Bronchial epithelial cell (primary cell): Measurements from ENCODE around the gene TIPARP. TPM values are rescaled to one million over a fixed set of nuclear protein-coding genes. Genes with fewer than 3 reads are reported as not detected.

Experiments used
- DNase-seq: peaks from one replicate; pipeline ENCODE4 v3.0.0-alpha.2; 2010; ENCODE audit warnings: low read depth
- FAIRE-seq: peaks from 2 replicates; lab custom pipeline; 2011; peaks lifted over from hg19 to GRCh38; lab: Jason Lieb, UNC
- H3K27me3 ChIP-seq: 2 replicates; pipeline ENCODE4 v1.5.1; 2011; ENCODE audit warnings: low read length; ENCODE audit not compliant: control insufficient read depth, insufficient read depth
- H3K36me3 ChIP-seq: 2 replicates; pipeline ENCODE4 v1.5.1; 2011; ENCODE audit warnings: low read length; ENCODE audit not compliant: control insufficient read depth, insufficient read depth
- H3K4me3 ChIP-seq: 2 replicates; pipeline ENCODE4 v1.5.1; 2011; ENCODE audit warnings: mild to moderate bottlenecking, low read depth, low read length, control low read depth
- total RNA-seq: library from RNA; depleted of rRNA; stranded (reverse); fragments of >200 nt; gene quantifications from 2 replicates; pipeline ENCODE4 v1.2.1, GENCODE V29; 2014
- TF ChIP-seq, protein P1 (sequence below): IDR thresholded peaks from 2 replicates; pipeline ENCODE4 v1.5.1; 2011; ENCODE audit warnings: mild to moderate bottlenecking, moderate library complexity, low read length, control low read depth, inconsistent platforms; ENCODE audit not compliant: insufficient read depth, severe bottlenecking

TIPARP gene
- total RNA-seq, 1 donor from 2014 or later = 110 TPM

DNA sequence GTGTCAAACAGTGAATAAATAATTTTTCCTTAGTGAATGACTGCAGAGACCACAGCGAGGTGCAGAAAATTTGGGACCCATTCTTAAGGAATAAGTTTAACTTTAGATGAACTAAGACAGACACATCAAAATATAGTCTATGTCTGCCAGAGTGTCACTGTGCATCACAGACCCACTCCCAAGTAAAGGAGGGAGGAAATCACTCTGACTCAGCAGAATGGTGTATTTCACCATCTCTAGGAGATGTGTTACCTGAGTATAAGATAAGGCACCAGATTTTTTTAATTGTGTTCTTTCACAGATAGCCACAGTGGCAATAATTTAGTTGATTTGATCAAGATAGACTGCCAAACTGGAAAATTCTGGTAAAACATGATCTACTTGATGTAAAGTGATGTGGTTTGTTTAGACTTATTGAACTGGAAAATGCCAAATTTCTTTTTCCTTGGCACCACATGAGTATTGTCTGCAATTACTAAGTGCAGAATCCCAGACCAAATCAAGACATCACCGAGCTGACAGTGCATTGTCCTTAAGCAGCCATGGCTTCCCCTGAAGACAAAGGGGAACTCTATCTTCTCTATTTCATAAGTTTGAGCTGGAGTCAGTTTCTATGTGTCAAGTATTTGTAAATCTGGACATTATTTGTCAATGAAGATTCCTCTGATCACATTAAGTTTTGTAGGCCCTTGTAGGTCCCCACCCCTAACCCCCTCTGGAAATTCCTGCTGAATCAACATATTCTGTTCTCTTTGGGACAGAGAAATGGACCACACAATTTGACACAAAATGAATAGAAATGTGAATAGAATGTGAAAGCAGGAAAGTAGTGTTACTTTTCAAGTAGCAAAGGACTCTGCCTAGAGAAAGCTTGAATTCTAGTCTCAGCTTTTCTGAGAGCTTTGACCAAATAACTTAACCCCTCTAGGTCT, 47.6 kb downstream of the TIPARP start:
- DNase-seq (peak; percentile 58), FAIRE-seq (no peak)
- Histone ChIP-seq H3K36me3 (no peaks in the 10 kb centered on the region), H3K27me3 (no peaks in the 10 kb centered on the region), H3K4me3 (no peak overlapping the region)
- TF ChIP-seq, protein P1, sequence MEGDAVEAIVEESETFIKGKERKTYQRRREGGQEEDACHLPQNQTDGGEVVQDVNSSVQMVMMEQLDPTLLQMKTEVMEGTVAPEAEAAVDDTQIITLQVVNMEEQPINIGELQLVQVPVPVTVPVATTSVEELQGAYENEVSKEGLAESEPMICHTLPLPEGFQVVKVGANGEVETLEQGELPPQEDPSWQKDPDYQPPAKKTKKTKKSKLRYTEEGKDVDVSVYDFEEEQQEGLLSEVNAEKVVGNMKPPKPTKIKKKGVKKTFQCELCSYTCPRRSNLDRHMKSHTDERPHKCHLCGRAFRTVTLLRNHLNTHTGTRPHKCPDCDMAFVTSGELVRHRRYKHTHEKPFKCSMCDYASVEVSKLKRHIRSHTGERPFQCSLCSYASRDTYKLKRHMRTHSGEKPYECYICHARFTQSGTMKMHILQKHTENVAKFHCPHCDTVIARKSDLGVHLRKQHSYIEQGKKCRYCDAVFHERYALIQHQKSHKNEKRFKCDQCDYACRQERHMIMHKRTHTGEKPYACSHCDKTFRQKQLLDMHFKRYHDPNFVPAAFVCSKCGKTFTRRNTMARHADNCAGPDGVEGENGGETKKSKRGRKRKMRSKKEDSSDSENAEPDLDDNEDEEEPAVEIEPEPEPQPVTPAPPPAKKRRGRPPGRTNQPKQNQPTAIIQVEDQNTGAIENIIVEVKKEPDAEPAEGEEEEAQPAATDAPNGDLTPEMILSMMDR = no peak

DNA sequence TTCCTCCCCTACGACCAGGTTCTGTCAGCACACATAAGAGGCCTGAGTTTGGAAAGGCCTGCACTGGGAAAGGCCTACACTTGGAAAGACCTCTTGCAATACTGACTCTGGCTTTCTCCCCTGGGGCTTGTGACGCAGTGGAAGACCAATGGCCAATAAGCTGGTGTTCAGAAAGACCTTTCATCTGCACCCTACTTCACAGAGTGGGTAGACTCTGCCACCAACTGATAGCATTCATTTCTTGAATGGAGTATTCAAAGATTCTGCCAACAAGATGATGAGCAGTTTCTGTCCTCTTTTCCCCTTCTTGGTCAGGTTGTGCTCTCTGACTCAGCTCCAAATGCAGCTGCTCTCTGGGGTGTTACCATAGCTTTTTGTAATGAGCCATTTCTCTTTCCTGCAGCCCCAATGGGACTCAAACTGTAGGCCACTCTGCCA, 48.8 kb downstream of the TIPARP start:
- TF ChIP-seq, protein P1 = no peak
- FAIRE-seq (no peak), DNase-seq (peak; percentile 31)
- Histone ChIP-seq H3K27me3 (no peaks in the 10 kb centered on the region), H3K36me3 (no peaks in the 10 kb centered on the region), H3K4me3 (no peak overlapping the region)

- peaks cover 1% of the 10 kb centered on the region for H3K36me3 ChIP-seq
- H3K4me3 ChIP-seq = no peak overlapping the region
- DNase-seq (peak; percentile 87), FAIRE-seq (no peak)
- H3K27me3 ChIP-seq = no peaks in the 10 kb centered on the region
- TF ChIP-seq, protein P1 = no peak
Measured at GRCh38 chr3:156725682-156726081, 51.3 kb downstream of the TIPARP start.

- H3K27me3 ChIP-seq = no peaks in the 10 kb centered on the region
- TF ChIP-seq, protein P1 = no peak
- DNase-seq = no peak
- peaks cover 1% of the 10 kb centered on the region for H3K36me3 ChIP-seq
- FAIRE-seq = no peak
- H3K4me3 ChIP-seq = no peak overlapping the region
Measured at GRCh38 chr3:156726456-156726855, 52.1 kb downstream of the TIPARP start.

DNA sequence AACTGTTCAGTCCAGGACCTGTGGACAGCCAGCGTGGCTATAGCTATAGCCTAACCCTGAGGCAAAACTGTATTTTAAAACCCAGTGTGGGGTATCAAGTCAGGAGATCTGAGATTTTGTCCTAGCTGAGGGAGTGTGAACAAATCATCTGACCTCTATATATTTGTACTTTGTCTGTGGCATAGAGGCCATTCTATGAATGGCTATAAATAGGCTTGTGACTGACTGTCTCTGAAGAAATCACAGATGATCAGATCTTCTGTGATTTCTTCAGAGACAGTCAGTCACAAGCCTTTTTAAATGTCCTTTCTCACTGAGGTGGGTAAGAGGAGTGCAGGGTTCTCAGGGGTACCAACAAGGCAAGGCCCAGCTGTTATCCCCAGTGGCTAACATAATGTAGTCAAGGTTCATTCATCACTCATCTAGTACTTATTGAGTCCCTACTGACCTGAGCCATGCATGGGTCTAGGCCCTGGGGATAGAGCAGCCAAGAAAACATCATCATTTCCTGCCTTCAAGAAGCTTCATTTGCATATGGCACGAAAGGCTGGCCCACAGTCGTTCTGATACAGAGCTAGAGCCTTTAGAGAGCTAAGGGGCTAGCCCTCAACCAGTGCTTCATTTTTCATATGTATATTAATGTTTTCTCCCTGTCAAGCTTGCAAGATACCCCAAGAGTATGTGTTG, 53.3 kb downstream of the TIPARP start:
- TF ChIP-seq, protein P1 = no peak
- Histone ChIP-seq H3K27me3 (no peaks in the 10 kb centered on the region), H3K4me3 (no peak overlapping the region), H3K36me3 (peaks cover 1% of the 10 kb centered on the region)
- DNase-seq (peak; percentile 57), FAIRE-seq (no peak)
